ENCODE results near the gene NTRK2.

The NTRK2 gene

DNA sequence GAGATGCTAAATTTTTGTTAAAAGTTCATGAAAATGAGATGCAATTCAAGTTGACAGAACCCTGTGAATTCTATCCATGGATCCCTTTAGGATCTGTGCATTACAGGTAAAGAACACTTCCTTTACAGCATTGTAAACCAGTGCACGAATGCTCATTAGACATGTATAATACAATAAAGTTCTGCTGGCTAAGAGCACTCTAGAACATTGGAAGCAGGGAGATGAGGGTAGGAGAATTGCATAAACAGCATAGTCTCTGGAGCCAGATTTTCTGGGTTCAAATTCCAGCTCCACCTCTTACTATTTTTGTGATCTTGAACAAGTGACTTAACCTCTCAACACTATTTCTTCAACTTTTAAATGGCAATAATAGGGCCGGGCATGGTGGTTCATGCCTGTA, 300.2 kb downstream of the NTRK2 start:
- WGBS, 2 experiments = 91 to 95% methylated on average over 1 to 2 of the region's 2 CpGs
- Histone ChIP-seq H3K27me3 (ENCODE audit: control insufficient read depth, insufficient read depth, low read length, poor library complexity, severe bottlenecking) (no peaks in the 10 kb centered on the region), H3K4me1 (ENCODE audit: control insufficient read depth, insufficient read depth, low read length) (no peaks in the 10 kb centered on the region), H3K27ac (ENCODE audit: insufficient read depth, low read depth, low read length, poor library complexity, severe bottlenecking) (no peak overlapping the region), H3K36me3 (ENCODE audit: control insufficient read depth, insufficient read depth, low read length) (no peaks in the 10 kb centered on the region), H3K4me3 (ENCODE audit: insufficient read depth, low read depth, low read length) (no peak overlapping the region), H3K9me3 (ENCODE audit: control insufficient read depth, low read length) (no peaks in the 10 kb centered on the region)

DNA sequence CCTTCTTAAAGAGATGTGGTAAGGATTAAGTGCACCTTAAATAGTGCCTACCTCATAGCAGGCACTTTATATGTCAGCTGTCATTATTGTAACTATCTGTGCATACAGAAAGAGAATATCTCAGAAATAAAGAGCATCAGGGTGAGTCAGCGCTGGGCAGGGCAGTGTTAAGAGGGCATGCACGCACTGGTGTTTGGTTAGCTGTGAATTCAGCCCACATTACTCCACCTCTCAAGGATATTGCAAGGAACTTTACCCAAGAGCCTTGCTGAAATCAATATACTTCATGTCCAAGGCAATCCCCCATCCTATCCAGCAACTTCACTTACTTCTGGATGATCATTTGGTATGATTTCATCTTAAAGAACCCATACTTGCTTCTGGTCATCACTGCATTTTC, 300.9 kb downstream of the NTRK2 start:
- no peak overlapping the region for H3K4me3 ChIP-seq (ENCODE audit: insufficient read depth, low read depth, low read length)
- H3K27ac ChIP-seq (ENCODE audit: insufficient read depth, low read depth, low read length, poor library complexity, severe bottlenecking) = no peak overlapping the region
- H3K36me3 ChIP-seq (ENCODE audit: control insufficient read depth, insufficient read depth, low read length) = no peaks in the 10 kb centered on the region
- H3K27me3 ChIP-seq (ENCODE audit: control insufficient read depth, insufficient read depth, low read length, poor library complexity, severe bottlenecking) = no peaks in the 10 kb centered on the region
- H3K4me1 ChIP-seq (ENCODE audit: control insufficient read depth, insufficient read depth, low read length) = no peaks in the 10 kb centered on the region
- 67 to 69% methylated on average over 2 of the region's 2 CpGs for WGBS, 2 experiments
- H3K9me3 ChIP-seq (ENCODE audit: control insufficient read depth, low read length) = no peaks in the 10 kb centered on the region

DNA sequence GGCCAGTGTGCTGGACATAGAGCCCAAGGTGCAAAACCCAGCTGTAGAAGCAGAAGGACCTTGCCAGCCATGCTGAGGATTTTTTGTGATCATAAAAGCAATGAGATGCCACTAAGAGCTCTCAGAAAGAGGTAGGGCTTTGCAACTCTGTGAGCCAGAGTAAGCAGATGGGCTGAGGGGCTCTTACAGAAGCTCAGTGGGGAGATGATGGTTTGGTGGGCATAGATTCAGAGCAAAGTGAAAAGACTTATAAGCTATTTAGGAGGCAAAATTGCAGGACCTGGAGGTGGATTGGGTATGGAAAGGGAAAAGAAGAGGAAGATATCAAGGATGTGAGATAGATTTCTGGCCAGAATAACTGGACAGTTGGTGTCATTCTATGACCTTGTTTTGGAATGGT, 302.0 kb downstream of the NTRK2 start:
- Histone ChIP-seq H3K4me3 (ENCODE audit: insufficient read depth, low read depth, low read length) (no peak overlapping the region), H3K9me3 (ENCODE audit: control insufficient read depth, low read length) (no peaks in the 10 kb centered on the region), H3K27ac (ENCODE audit: insufficient read depth, low read depth, low read length, poor library complexity, severe bottlenecking) (no peak overlapping the region), H3K27me3 (ENCODE audit: control insufficient read depth, insufficient read depth, low read length, poor library complexity, severe bottlenecking) (no peaks in the 10 kb centered on the region), H3K36me3 (ENCODE audit: control insufficient read depth, insufficient read depth, low read length) (no peaks in the 10 kb centered on the region), H3K4me1 (ENCODE audit: control insufficient read depth, insufficient read depth, low read length) (no peaks in the 10 kb centered on the region)

DNA sequence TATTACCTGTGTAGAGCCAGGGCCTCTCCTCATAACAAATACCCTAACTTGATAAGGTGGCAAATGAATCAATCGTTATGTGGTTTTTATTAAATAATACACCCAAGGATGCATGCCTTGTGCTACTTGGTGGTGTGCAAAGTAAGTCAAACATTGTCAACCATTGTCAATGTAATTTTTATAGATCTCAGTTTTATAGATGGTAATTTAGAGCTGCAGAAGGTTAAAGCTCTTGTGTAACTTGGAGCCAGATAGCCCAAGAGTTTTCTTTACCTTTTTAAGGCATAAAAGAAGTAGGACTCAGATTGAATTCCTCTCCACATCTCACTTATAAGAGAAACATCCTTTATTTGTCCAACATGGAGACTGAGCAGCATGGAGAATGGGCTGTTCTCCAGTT, 304.7 kb downstream of the NTRK2 start:
- Histone ChIP-seq H3K4me3 (ENCODE audit: insufficient read depth, low read depth, low read length) (no peak overlapping the region), H3K4me1 (ENCODE audit: control insufficient read depth, insufficient read depth, low read length) (no peaks in the 10 kb centered on the region), H3K9me3 (ENCODE audit: control insufficient read depth, low read length) (no peaks in the 10 kb centered on the region), H3K36me3 (ENCODE audit: control insufficient read depth, insufficient read depth, low read length) (no peaks in the 10 kb centered on the region), H3K27ac (ENCODE audit: insufficient read depth, low read depth, low read length, poor library complexity, severe bottlenecking) (no peak overlapping the region), H3K27me3 (ENCODE audit: control insufficient read depth, insufficient read depth, low read length, poor library complexity, severe bottlenecking) (no peaks in the 10 kb centered on the region)
- no CpG with 5 or more reads among the region's 1 CpG for WGBS, 2 experiments

DNA sequence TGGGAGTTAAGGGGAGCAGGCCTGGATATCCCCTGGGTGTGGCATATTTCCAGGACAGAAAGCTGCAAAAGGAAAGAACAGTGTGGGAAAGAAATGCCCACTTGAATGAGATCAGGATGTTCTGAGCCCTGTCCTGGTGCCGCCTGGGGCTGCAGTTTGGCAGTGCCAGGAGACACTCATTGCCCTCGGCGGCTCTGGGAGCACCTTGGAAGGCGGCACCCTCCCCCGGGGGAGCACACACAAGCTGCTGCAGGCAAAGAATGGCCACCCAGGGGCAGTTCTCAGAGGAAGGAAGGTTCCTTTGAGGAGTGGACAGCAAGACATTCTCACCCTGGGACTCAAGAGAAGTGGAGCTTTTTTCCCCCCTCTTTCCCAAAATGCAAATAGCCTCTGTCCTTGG, 305.3 kb downstream of the NTRK2 start:
- H3K9me3 ChIP-seq (ENCODE audit: control insufficient read depth, low read length) = no peaks in the 10 kb centered on the region
- peak overlapping the region; percentile 72 for H3K27ac ChIP-seq (ENCODE audit: insufficient read depth, low read depth, low read length, poor library complexity, severe bottlenecking)
- no peaks in the 10 kb centered on the region for H3K4me1 ChIP-seq (ENCODE audit: control insufficient read depth, insufficient read depth, low read length)
- H3K36me3 ChIP-seq (ENCODE audit: control insufficient read depth, insufficient read depth, low read length) = no peaks in the 10 kb centered on the region
- WGBS, 2 experiments = 88 to 94% methylated on average over 5 of the region's 5 CpGs
- H3K27me3 ChIP-seq (ENCODE audit: control insufficient read depth, insufficient read depth, low read length, poor library complexity, severe bottlenecking) = no peaks in the 10 kb centered on the region
- no peak overlapping the region for H3K4me3 ChIP-seq (ENCODE audit: insufficient read depth, low read depth, low read length)

DNA sequence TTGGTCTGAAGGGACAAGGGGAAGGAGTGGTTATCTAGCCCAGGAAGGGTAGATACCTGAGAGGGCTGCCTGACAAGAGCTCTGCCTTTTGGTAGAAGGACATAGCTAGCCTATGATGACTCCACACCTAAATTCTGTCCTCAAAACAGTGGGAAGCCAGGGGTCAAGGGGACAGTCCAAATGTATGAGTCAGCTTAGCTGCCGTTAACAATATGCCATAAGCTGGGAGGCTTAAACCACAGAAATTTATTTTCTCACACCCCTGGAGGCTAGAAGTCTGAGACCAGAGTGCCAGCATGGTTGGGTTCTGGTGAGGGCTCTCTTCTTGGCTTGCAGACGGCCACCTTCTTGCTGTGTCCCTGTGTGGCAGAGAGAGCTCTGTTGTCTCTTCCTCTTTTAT, 306.4 kb downstream of the NTRK2 start:
- 90 to 100% methylated on average over 2 of the region's 2 CpGs for WGBS, 2 experiments
- no peaks in the 10 kb centered on the region for H3K27me3 ChIP-seq (ENCODE audit: control insufficient read depth, insufficient read depth, low read length, poor library complexity, severe bottlenecking)
- H3K4me1 ChIP-seq (ENCODE audit: control insufficient read depth, insufficient read depth, low read length) = no peaks in the 10 kb centered on the region
- H3K36me3 ChIP-seq (ENCODE audit: control insufficient read depth, insufficient read depth, low read length) = no peaks in the 10 kb centered on the region
- H3K9me3 ChIP-seq (ENCODE audit: control insufficient read depth, low read length) = no peaks in the 10 kb centered on the region
- no peak overlapping the region for H3K4me3 ChIP-seq (ENCODE audit: insufficient read depth, low read depth, low read length)
- no peak overlapping the region for H3K27ac ChIP-seq (ENCODE audit: insufficient read depth, low read depth, low read length, poor library complexity, severe bottlenecking)

DNA sequence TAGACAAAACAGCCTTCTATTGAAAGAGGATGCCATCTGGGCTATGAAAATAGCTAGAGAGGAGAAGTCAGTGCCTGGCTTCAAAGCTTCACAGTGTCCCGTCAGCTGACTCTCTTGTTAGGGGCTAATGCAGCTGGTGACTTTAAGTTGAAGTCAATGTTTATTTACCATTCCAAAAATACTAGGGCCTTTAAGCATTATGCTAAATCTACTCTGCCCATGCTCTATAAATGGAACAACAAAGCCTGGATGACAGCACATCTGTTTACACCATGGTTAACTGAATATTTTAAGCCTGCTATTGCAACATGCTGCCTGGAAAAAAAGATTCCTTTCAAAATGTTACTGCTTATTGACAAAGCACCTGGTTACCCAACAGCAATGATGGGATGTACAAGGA, 309.1 kb downstream of the NTRK2 start:
- no peak overlapping the region for H3K4me3 ChIP-seq (ENCODE audit: insufficient read depth, low read depth, low read length)
- 89 to 100% methylated on average over 1 of the region's 1 CpG for WGBS, 2 experiments
- no peaks in the 10 kb centered on the region for H3K9me3 ChIP-seq (ENCODE audit: control insufficient read depth, low read length)
- no peaks in the 10 kb centered on the region for H3K4me1 ChIP-seq (ENCODE audit: control insufficient read depth, insufficient read depth, low read length)
- H3K36me3 ChIP-seq (ENCODE audit: control insufficient read depth, insufficient read depth, low read length) = no peaks in the 10 kb centered on the region
- no peaks in the 10 kb centered on the region for H3K27me3 ChIP-seq (ENCODE audit: control insufficient read depth, insufficient read depth, low read length, poor library complexity, severe bottlenecking)
- no peak overlapping the region for H3K27ac ChIP-seq (ENCODE audit: insufficient read depth, low read depth, low read length, poor library complexity, severe bottlenecking)

DNA sequence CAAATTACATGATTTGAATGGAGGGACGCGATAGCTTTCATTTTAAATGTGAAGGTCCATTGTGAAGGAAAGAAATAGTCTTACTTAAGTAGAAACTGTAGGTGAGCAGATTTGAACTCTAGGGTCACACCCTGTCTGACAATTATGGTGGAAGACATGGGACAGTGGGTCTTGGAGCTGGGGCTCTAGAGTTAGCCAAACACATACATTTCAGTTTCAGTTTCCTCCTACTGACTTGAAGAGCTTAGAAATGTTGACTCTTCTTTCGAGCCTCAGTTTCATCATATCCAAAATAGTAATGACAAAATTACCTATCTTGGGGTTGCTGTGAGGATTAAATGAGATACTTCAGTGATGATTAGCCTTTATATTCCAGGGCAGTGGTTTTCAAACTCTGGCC, 314.2 kb downstream of the NTRK2 start:
- Histone ChIP-seq H3K27me3 (ENCODE audit: control insufficient read depth, insufficient read depth, low read length, poor library complexity, severe bottlenecking) (no peaks in the 10 kb centered on the region), H3K4me3 (ENCODE audit: insufficient read depth, low read depth, low read length) (no peak overlapping the region), H3K36me3 (ENCODE audit: control insufficient read depth, insufficient read depth, low read length) (no peaks in the 10 kb centered on the region), H3K4me1 (ENCODE audit: control insufficient read depth, insufficient read depth, low read length) (no peaks in the 10 kb centered on the region), H3K9me3 (ENCODE audit: control insufficient read depth, low read length) (no peaks in the 10 kb centered on the region), H3K27ac (ENCODE audit: insufficient read depth, low read depth, low read length, poor library complexity, severe bottlenecking) (no peak overlapping the region)
- WGBS, 2 experiments = 100% methylated on average over 3 of the region's 3 CpGs

DNA sequence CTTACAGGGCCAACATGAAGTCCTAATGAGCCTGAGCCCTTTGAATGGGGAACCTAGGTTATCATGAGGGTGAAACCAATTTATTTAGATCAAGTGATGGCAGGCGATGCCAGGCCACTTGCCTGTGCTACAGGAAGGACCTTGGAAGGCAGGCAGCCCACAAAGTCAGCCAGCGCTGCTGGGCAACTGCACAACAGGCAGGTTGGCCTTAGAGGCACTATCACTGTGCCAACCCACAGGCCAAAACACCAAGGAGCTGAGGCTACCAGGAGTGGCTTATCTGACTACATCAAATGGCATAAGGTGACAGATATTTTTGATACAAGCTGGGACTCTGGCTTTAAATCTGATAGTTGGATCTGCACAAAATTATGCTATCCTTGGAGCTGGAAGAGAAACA, 319.1 kb downstream of the NTRK2 start:
- Histone ChIP-seq H3K9me3 (ENCODE audit: control insufficient read depth, low read length) (no peaks in the 10 kb centered on the region), H3K27me3 (ENCODE audit: control insufficient read depth, insufficient read depth, low read length, poor library complexity, severe bottlenecking) (no peaks in the 10 kb centered on the region), H3K4me3 (ENCODE audit: insufficient read depth, low read depth, low read length) (no peak overlapping the region), H3K27ac (ENCODE audit: insufficient read depth, low read depth, low read length, poor library complexity, severe bottlenecking) (no peak overlapping the region), H3K4me1 (ENCODE audit: control insufficient read depth, insufficient read depth, low read length) (peaks cover 14% of the 10 kb centered on the region), H3K36me3 (ENCODE audit: control insufficient read depth, insufficient read depth, low read length) (no peaks in the 10 kb centered on the region)
- 90 to 95% methylated on average over 2 of the region's 2 CpGs for WGBS, 2 experiments

DNA sequence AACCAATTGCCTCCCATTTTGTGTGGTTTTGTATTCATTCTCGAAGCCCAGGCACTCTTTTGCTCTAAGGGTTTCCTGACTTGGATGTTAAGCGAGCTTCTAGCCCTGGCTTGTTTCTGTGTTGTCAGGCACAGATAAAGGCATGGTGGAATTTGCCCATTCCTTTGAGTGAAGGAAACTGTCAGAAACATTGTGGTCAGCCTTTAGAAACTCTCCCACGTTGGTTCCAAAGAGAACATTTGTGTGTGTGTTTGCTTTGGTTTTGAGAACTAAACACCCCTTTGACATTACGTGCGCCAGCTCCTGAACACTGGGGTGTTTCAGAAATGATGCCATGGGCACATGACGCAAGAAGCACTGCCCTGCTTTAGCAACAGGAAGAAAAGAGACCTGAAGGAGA, 320.9 kb downstream of the NTRK2 start:
- WGBS, 2 experiments = 65 to 83% methylated on average over 6 of the region's 6 CpGs
- Histone ChIP-seq H3K36me3 (ENCODE audit: control insufficient read depth, insufficient read depth, low read length) (no peaks in the 10 kb centered on the region), H3K4me3 (ENCODE audit: insufficient read depth, low read depth, low read length) (no peak overlapping the region), H3K4me1 (ENCODE audit: control insufficient read depth, insufficient read depth, low read length) (peaks cover 14% of the 10 kb centered on the region), H3K9me3 (ENCODE audit: control insufficient read depth, low read length) (no peaks in the 10 kb centered on the region), H3K27me3 (ENCODE audit: control insufficient read depth, insufficient read depth, low read length, poor library complexity, severe bottlenecking) (no peaks in the 10 kb centered on the region), H3K27ac (ENCODE audit: insufficient read depth, low read depth, low read length, poor library complexity, severe bottlenecking) (peak overlapping the region; percentile 57)

DNA sequence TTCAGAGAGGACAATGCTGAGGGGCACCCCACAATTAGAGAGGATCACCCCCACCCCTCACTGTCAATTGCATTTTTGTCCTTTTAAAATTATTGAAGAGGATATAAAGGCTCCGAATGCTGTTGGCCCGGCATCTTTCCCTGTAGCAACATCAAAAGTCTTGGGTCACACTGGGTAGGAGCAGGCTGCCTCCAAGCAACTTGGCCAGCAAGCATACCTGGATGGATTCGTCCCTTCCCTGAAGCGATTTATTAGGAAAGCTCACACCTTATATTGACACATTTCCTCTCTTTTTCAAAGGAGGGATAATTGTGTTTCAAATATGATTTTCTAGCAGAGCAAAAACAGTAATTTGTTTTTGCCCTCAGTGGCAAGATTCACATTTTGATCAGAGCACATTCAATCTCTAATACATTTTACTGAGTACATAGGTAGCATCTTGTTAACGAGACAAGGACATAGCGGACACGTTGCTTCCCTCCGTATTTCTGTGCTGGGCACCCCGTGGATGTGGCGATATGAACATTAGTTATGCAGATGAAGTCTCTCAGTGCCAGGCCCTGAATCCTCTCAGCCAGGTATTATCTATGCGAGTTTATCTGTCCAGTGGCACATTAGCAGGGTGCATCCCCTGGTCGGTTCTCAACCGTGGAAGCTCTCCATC, 321.5 kb downstream of the NTRK2 start:
- Histone ChIP-seq H3K9me3 (ENCODE audit: control insufficient read depth, low read length) (no peaks in the 10 kb centered on the region), H3K4me1 (ENCODE audit: control insufficient read depth, insufficient read depth, low read length) (peaks cover 14% of the 10 kb centered on the region), H3K27me3 (ENCODE audit: control insufficient read depth, insufficient read depth, low read length, poor library complexity, severe bottlenecking) (no peaks in the 10 kb centered on the region), H3K4me3 (ENCODE audit: insufficient read depth, low read depth, low read length) (no peak overlapping the region), H3K36me3 (ENCODE audit: control insufficient read depth, insufficient read depth, low read length) (no peaks in the 10 kb centered on the region), H3K27ac (ENCODE audit: insufficient read depth, low read depth, low read length, poor library complexity, severe bottlenecking) (peak overlapping the region; percentile 57)
- 93 to 96% methylated on average over 13 of the region's 13 CpGs for WGBS, 2 experiments

Measured in ectodermal cell (in vitro differentiated cells).